ENCODE measurements around the gene CD34.

The CD34 gene

GRCh38 chr1:207898260-207898659 is 12.7 kb downstream of the CD34 start:
- TF ChIP-seq CTCF (IDR thresholded peaks at IDR 0.05; ENCODE audit: low read depth, low read length): no peak
- DNase-seq (ENCODE audit: extremely low read depth, low read depth): no peak

DNA sequence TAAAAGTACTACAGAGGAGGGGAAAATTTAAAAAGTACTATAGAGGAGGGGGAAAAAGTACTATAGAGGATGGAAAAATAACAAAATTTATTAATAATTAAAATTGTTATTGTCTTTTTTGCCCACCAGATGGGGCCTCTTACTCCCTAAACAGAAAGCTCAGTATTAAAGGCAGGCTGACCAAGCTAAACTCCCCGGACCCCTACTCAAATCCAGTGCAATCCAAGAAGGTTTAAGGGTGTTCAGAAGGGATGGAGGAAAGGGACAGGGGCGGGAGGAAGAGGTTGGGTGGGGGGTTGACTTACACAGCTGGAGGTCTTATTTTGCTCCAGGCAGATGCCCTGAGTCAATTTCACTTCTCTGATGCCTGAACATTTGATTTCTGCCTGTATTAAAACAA is 13.7 kb downstream of the CD34 start:
- no peak for DNase-seq (ENCODE audit: extremely low read depth, low read depth)
- TF ChIP-seq CTCF (IDR thresholded peaks at IDR 0.05; ENCODE audit: low read depth, low read length): peak; percentile 30

DNA sequence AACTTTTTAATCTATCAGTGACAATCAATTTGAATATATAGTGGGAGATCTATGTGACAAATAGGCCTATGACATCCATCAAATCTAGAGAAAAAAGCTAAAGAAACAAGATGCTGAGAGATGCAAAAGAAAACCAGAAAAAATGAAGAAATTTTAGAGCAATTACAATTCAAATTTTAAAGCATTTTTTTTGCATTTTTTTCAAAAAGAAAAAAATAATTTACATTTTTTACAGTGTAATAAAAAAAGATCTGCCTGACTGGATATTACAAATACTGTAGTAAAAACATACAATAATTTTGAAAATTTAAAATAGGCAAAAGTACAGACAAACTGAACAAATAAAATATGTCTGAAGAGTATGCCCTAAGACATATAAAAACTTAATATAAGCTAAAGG is 14.4 kb downstream of the CD34 start:
- TF ChIP-seq CTCF (IDR thresholded peaks at IDR 0.05; ENCODE audit: low read depth, low read length): no peak; the same call in 1 of the 2 replicates
- no peak for DNase-seq (ENCODE audit: extremely low read depth, low read depth)

GRCh38 chr1:207894704-207895103 is 16.2 kb downstream of the CD34 start:
- TF ChIP-seq CTCF (IDR thresholded peaks at IDR 0.05; ENCODE audit: low read depth, low read length): no peak
- no peak for DNase-seq (ENCODE audit: extremely low read depth, low read depth)

GRCh38 chr1:207893737-207894582 is 17.0 kb downstream of the CD34 start:
- no peak for TF ChIP-seq CTCF (IDR thresholded peaks at IDR 0.05; ENCODE audit: low read depth, low read length)
- DNase-seq (ENCODE audit: extremely low read depth, low read depth): no peak

- TF ChIP-seq CTCF (IDR thresholded peaks at IDR 0.05; ENCODE audit: low read depth, low read length): no peak
- no peak for DNase-seq (ENCODE audit: extremely low read depth, low read depth)
Measured at GRCh38 chr1:207892764-207893163, 18.2 kb downstream of the CD34 start.

GRCh38 chr1:207891148-207891547 is 19.8 kb downstream of the CD34 start:
- no peak for TF ChIP-seq CTCF (IDR thresholded peaks at IDR 0.05; ENCODE audit: low read depth, low read length)
- no peak for DNase-seq (ENCODE audit: extremely low read depth, low read depth)

All from AG09319 (cell line).